Heart right ventricle (tissue), 16 donors: ENCODE data around the gene SERPING1. TPM values are rescaled to one million over a fixed set of nuclear protein-coding genes. Genes with fewer than 3 reads are reported as not detected.

Experiments
- ATAC-seq, 8 donors: fragments of 200-7000 bp; cut with Tn5 transposase; one replicate each; pipeline ENCODE4 v1.9.1; 2020; ENCODE audit warnings: mild to moderate bottlenecking in 8 of 8, moderate library complexity in 8 of 8, moderate number of reproducible peaks in 1 of 8
- DNase-seq, 2 donors: peaks; one replicate each; pipeline ENCODE4 v3.0.0-alpha.2; 2020
- H3K27ac ChIP-seq, 10 donors: fragments of 200-600 bp; sonication (generic) in 2 of 10; one replicate each; pipeline versions ENCODE4 v1.5.0 to v1.8.0; 2020 to 2022; ENCODE audit warnings: mild to moderate bottlenecking in 3 of 10
- H3K27me3 ChIP-seq, 7 donors: fragments of 200-600 bp; one replicate each; pipeline ENCODE4 v1.8.0; 2021 to 2022; ENCODE audit warnings: mild to moderate bottlenecking in 2 of 7
- H3K36me3 ChIP-seq, 9 donors: fragments of 200-600 bp; sonication (generic) in 1 of 9; one replicate each; pipeline versions ENCODE4 v1.5.0 to v1.8.0; 2020 to 2022; ENCODE audit warnings: mild to moderate bottlenecking in 2 of 9
- H3K4me1 ChIP-seq, 9 donors: fragments of 200-600 bp; sonication (generic) in 1 of 9; one replicate each; pipeline versions ENCODE4 v1.5.0 to v1.8.0; 2020 to 2022; ENCODE audit warnings: mild to moderate bottlenecking in 4 of 9
- H3K4me3 ChIP-seq, 10 donors: fragments of 200-600 bp; sonication (generic) in 2 of 10; one replicate each; pipeline versions ENCODE4 v1.5.0 to v1.8.0; 2020 to 2022; ENCODE audit warnings: mild to moderate bottlenecking in 7 of 10, moderate library complexity in 2 of 10
- H3K9me3 ChIP-seq, 11 donors: fragments of 200-600 bp in 10 of 11; sonication (generic) in 2 of 11; one replicate each; pipeline versions ENCODE4 v1.5.0 to v1.8.0; 2013 to 2022; ENCODE audit warnings: mild to moderate bottlenecking in 2 of 11, control low read depth in 1 of 11, moderate library complexity in 1 of 11
- CTCF ChIP-seq, 9 donors: fragments of 200-600 bp; sonication (generic) in 2 of 9; IDR thresholded peaks; one replicate each; pipeline versions ENCODE4 v1.5.0 to v1.8.0; 2021 to 2022; ENCODE audit warnings: antibody characterized with exemption in 9 of 9, mild to moderate bottlenecking in 5 of 9, moderate library complexity in 1 of 9
- WGBS, 2 donors: extraction: QIAGEN DNeasy Blood & Tissue Kit; methylation state at CpG; one replicate each; pipeline ENCODE4 v1.1.7; 2013; ENCODE audit warnings: inconsistent platforms in 1 of 2; 5-methylcytosine and 5-hydroxymethylcytosine counted together
- intact Hi-C, 10 donors: fragments of 100-400 bp; cut with DNase I; formaldehyde crosslinking; loops; one replicate each; pipeline versions ENCODE4 v1.11.1 to v1.14.2; 2022
- polyA plus RNA-seq, 2 donors: library from polyadenylated mRNA; stranded (reverse); fragments of 200-250 nt; gene quantifications; one replicate each; pipeline ENCODE4 v1.2.3, GENCODE V29; 2013
- total RNA-seq, 10 donors: library from RNA; stranded (reverse); fragmentation: NEBNext Ultra II Directional in 3 of 10; extraction: Animal tissue kit (Norgen Biotek cat#: 25700) in 3 of 10; gene quantifications; one replicate each; pipeline versions ENCODE4 v1.2.1 to v1.2.4, GENCODE V29; 2021 to 2023
- donor health status: Arrhythmogenic right ventricular cardiomyopathy.
- donor health status: ischemic (EF 13 %, LVEDD 7.1; RV severe dilation, severe dysfunction).
- donor health status: healthy with polysubstance abuse.
- donor health status: DM: no; HTN: yes; CAD: no.
- donor health status: DM: no; HTN: no; CAD: no.
- donor health status: ischemic (EF 25% LVEDD 6.9; RV normal size, moderate dysfunction).
- donor health status: ischemic (EF 25% LVEDD 5.7; RV mildly dilated, moderate dysfunction).
- donor health status: healthy.
- donor health status: DM: yes; HTN: yes; CAD: no.
- donor health status: Ischemic cardiomyopathy.
- donor health status: ischemic (EF 35%, LVEDD 5.7; RV mildly dilated, moderate dysfunction).
- donor health status: nonischemic (EF 11% LVEDD 7.7; RV severe dilation, severe dysfunction).
- donor health status: DM: yes; HTN: yes; CAD: no.
- donor health status: PGD.
- donor health status: ischemic (EF 29% LVEDD 5.4; RV normal size, mild dysfunction).
- donor health status: nonischemic (EF 23%, LVEDD 6.1; RV moderate dilation, normal function).

The SERPING1 gene
- total and polyA plus RNA-seq, 12 donors: 39.8 to 197 (median 93.2) TPM

- 84 to 87% methylated on average over 5 of the region's 5 CpGs for WGBS, 2 donors
- intact Hi-C loops: no loop called here
- Histone ChIP-seq H3K9me3 (no peaks in the 10 kb centered on the region), H3K36me3 (peaks cover 0 to 99% (median 53%) of the 10 kb centered on the region in 9 donors), H3K27ac (no peak overlapping the region), H3K27me3 (no peaks in the 10 kb centered on the region), H3K4me3 (no peak overlapping the region), H3K4me1 (peaks cover 0 to 7% (median 0%) of the 10 kb centered on the region in 9 donors)
- ATAC-seq (no peak), DNase-seq (no peak)
- no peak for TF ChIP-seq CTCF (IDR thresholded peaks at IDR 0.05)
Observed at GRCh38 chr11:57552479-57552878, 45.0 kb upstream of the SERPING1 start.

GRCh38 chr11:57555393-57555792, 42.1 kb upstream of the SERPING1 start:
- TF ChIP-seq CTCF (IDR thresholded peaks at IDR 0.05): no peak
- 96 to 98% methylated on average over 2 of the region's 2 CpGs for WGBS, 2 donors
- no peak overlapping the region for H3K4me3 ChIP-seq
- H3K27ac ChIP-seq: no peak overlapping the region
- no peaks in the 10 kb centered on the region for H3K9me3 ChIP-seq
- intact Hi-C loops: no loop called here
- H3K4me1 ChIP-seq: no peaks in the 10 kb centered on the region
- ATAC-seq: no peak
- H3K27me3 ChIP-seq: no peaks in the 10 kb centered on the region
- H3K36me3 ChIP-seq: peaks cover 0 to 100% (median 42%) of the 10 kb centered on the region in 9 donors
- no peak for DNase-seq

- DNase-seq: no peak
- Histone ChIP-seq H3K36me3 (peaks cover 0 to 97% (median 42%) of the 10 kb centered on the region in 9 donors), H3K27me3 (no peaks in the 10 kb centered on the region), H3K27ac (no peak overlapping the region), H3K4me3 (no peak overlapping the region), H3K4me1 (peaks cover 0 to 4% (median 0%) of the 10 kb centered on the region in 9 donors), H3K9me3 (no peaks in the 10 kb centered on the region)
- ATAC-seq: peak in 1 of 8 donors; percentile 22
- intact Hi-C loops: no loop called here
- TF ChIP-seq CTCF (IDR thresholded peaks at IDR 0.05): no peak
- 86 to 91% methylated on average over 8 of the region's 8 CpGs for WGBS, 2 donors
Observed at GRCh38 chr11:57556041-57556440, 41.4 kb upstream of the SERPING1 start.

- peaks cover 0 to 28% (median 3%) of the 10 kb centered on the region in 9 donors for H3K4me1 ChIP-seq
- no peak for ATAC-seq
- no peaks in the 10 kb centered on the region for H3K27me3 ChIP-seq
- DNase-seq: no peak
- H3K36me3 ChIP-seq: peaks cover 0 to 80% (median 17%) of the 10 kb centered on the region in 9 donors
- H3K4me3 ChIP-seq: no peak overlapping the region
- H3K9me3 ChIP-seq: no peaks in the 10 kb centered on the region
- 87 to 93% methylated on average over 4 of the region's 4 CpGs for WGBS, 2 donors
- no peak overlapping the region for H3K27ac ChIP-seq
- intact Hi-C loops: loop anchor here in 1 of 10 donors (5.0 kb wide), 1 partner anchor 37 kb away; the partner anchor contains the start of gene SERPING1
- TF ChIP-seq CTCF (IDR thresholded peaks at IDR 0.05): no peak
Observed at GRCh38 chr11:57560146-57560545, 37.3 kb upstream of the SERPING1 start.
